ENCODE measurements around the gene DNAJC10.
"Not testable (repeated sequence)": the region's sequence is repeated elsewhere in the genome, so short reads cannot be mapped to it uniquely, and the experiment has no call there.

DNAJC10 gene

DNA sequence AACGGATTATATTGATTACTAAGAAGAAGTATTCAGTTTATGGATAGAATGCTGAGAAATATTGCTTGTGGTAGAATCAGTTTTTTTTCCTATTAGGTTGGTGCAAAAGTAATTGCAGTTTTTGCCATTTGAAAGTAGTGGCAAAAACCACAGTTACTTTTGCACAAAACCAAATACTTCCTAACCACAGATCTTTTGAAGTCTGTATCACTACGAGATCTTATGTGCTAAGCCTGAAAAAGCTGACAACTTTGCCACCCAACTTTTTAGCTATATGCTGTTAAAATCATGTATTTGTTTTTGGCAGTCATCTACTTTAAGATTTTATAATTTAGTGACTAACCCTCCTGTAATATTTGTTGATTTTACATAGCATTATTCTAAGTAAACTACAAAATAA lies 24.6 kb downstream of the DNAJC10 start:
- TF ChIP-seq, protein P1, sequence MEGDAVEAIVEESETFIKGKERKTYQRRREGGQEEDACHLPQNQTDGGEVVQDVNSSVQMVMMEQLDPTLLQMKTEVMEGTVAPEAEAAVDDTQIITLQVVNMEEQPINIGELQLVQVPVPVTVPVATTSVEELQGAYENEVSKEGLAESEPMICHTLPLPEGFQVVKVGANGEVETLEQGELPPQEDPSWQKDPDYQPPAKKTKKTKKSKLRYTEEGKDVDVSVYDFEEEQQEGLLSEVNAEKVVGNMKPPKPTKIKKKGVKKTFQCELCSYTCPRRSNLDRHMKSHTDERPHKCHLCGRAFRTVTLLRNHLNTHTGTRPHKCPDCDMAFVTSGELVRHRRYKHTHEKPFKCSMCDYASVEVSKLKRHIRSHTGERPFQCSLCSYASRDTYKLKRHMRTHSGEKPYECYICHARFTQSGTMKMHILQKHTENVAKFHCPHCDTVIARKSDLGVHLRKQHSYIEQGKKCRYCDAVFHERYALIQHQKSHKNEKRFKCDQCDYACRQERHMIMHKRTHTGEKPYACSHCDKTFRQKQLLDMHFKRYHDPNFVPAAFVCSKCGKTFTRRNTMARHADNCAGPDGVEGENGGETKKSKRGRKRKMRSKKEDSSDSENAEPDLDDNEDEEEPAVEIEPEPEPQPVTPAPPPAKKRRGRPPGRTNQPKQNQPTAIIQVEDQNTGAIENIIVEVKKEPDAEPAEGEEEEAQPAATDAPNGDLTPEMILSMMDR (IDR thresholded peaks at IDR 0.05; ENCODE audit: insufficient read depth, missing control alignments): no peak
- DNase-seq (ENCODE audit: insufficient read length, low spot score): no peak
- no peak for FAIRE-seq

DNA sequence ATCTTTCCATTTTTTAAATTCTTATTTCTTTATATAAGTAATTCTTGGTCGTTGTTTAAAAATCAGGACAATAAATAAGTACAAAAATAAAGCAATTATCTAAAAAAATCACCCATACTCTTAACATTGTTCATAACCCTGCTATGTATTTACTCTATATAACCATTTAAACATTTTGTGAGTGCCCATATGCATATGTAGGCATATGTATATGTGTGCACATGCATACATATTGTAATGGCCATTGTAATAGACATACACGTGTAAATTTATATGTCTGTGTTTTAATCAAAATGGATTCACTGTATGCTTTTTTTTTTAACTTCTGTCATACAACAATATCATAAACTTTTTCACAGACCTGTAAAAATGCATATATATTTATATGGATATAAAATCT lies 25.6 kb downstream of the DNAJC10 start:
- TF ChIP-seq, protein P1 (IDR thresholded peaks at IDR 0.05; ENCODE audit: insufficient read depth, missing control alignments): no peak
- FAIRE-seq (no peak), DNase-seq (ENCODE audit: insufficient read length, low spot score) (no peak)

GRCh38 chr2:182744490-182744889 lies 28.4 kb downstream of the DNAJC10 start:
- TF ChIP-seq, protein P1 (IDR thresholded peaks at IDR 0.05; ENCODE audit: insufficient read depth, missing control alignments): no peak
- DNase-seq (ENCODE audit: insufficient read length, low spot score) (no peak), FAIRE-seq (no peak)

DNA sequence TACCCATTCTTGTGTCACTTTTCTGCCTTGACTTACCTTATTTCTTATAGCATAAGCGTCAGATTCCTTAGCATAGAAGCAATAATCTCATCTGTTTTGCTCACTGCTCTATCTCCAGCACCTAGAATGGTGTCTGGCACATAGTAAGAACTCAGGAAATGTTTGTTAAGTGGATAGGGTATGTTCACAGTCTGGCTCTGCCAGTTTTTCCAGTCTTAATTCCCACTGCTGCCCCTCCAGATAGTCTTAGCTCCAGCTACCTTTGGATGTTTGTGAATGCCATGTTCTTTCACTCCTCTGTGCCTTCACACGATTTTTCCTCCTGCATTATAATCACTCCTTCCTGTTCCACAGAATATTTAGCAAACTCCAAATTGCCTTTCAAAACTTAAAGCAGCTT lies 29.0 kb downstream of the DNAJC10 start:
- TF ChIP-seq, protein P1 (IDR thresholded peaks at IDR 0.05; ENCODE audit: insufficient read depth, missing control alignments): no peak
- no peak for DNase-seq (ENCODE audit: insufficient read length, low spot score)
- FAIRE-seq: no peak

GRCh38 chr2:182745894-182746293 lies 29.8 kb downstream of the DNAJC10 start:
- DNase-seq (ENCODE audit: insufficient read length, low spot score): not testable (repeated sequence)

DNA sequence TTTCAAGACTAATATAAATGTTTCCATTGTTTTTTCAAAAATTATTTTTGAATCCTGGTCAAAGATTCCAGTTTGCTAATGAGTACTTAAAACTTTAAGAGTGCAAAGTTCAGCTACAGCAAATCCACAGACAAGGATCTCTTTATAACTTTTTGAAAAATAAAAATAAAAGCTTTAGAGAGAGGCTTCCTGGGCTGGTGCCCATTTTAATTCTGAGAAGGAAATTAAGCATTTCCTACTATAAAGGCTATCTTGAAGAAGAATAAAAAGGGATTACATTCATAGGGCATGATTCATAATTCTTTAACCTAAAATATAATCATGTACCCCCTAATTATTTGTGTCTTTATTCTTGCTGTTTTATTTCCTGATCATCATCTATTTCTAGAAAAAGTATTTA lies 38.2 kb downstream of the DNAJC10 start:
- TF ChIP-seq, protein P1 (IDR thresholded peaks at IDR 0.05; ENCODE audit: insufficient read depth, missing control alignments): no peak
- DNase-seq (ENCODE audit: insufficient read length, low spot score) (no peak), FAIRE-seq (no peak)

More at GRCh38 chr2:182745894-182746293, 29.8 kb downstream of the DNAJC10 start:
- FAIRE-seq: not testable (repeated sequence)

- no peak for FAIRE-seq
- TF ChIP-seq, protein P1 (IDR thresholded peaks at IDR 0.05; ENCODE audit: insufficient read depth, missing control alignments): no peak
- no peak for DNase-seq (ENCODE audit: insufficient read length, low spot score)
Measured at GRCh38 chr2:182758379-182758778, 42.3 kb downstream of the DNAJC10 start.

- TF ChIP-seq, protein P1 (IDR thresholded peaks at IDR 0.05; ENCODE audit: insufficient read depth, missing control alignments): peak; percentile 10
- FAIRE-seq: peak; percentile 6
- no peak for DNase-seq (ENCODE audit: insufficient read length, low spot score)
Measured at GRCh38 chr2:182761903-182762302, 45.8 kb downstream of the DNAJC10 start.
